Nephron (organoid): Measurements from ENCODE around the gene TMEM250.

Experiments
- H3K27ac Mint-ChIP-seq, 3 experiments: 2 replicates each; pipeline ENCODE4 v1.8.0; 2020; ENCODE audit warnings: mixed read lengths in 3 of 3, mild to moderate bottlenecking in 2 of 3, moderate library complexity in 1 of 3
- H3K27me3 Mint-ChIP-seq: 2 replicates; pipeline ENCODE4 v1.8.0; 2021; ENCODE audit warnings: low read depth, mild to moderate bottlenecking, moderate library complexity, mixed read lengths
- H3K36me3 Mint-ChIP-seq: 2 replicates; pipeline ENCODE4 v1.8.0; 2020; ENCODE audit warnings: low read depth, mixed read lengths
- H3K4me1 Mint-ChIP-seq: 2 replicates; pipeline ENCODE4 v1.8.0; 2020; ENCODE audit warnings: mixed read lengths
- H3K4me3 Mint-ChIP-seq, 3 experiments: 2 replicates each; pipeline ENCODE4 v1.8.0; 2020; ENCODE audit warnings: mild to moderate bottlenecking in 3 of 3, mixed read lengths in 3 of 3, moderate library complexity in 2 of 3
- H3K9me3 Mint-ChIP-seq: 2 replicates; pipeline ENCODE4 v1.8.0; 2020; ENCODE audit warnings: mixed read lengths
- CTCF ChIP-seq, 3 experiments: fragments of 200-600 bp; sonication (generic); IDR thresholded peaks; one replicate each; pipeline ENCODE4 v1.5.0; 2021; ENCODE audit warnings: antibody characterized with exemption in 3 of 3; ENCODE audit not compliant: unreplicated experiment in 3 of 3

TMEM250 gene

GRCh38 chr9:136141682-136142413 is 23.2 kb upstream of the TMEM250 start:
- H3K36me3 Mint-ChIP-seq: no peaks in the 10 kb centered on the region
- H3K9me3 Mint-ChIP-seq: no peaks in the 10 kb centered on the region
- H3K4me3 Mint-ChIP-seq: no peak overlapping the region
- peaks cover 8% of the 10 kb centered on the region for H3K4me1 Mint-ChIP-seq
- peaks cover 27% of the 10 kb centered on the region for H3K27me3 Mint-ChIP-seq
- TF ChIP-seq CTCF (IDR thresholded peaks at IDR 0.05; ENCODE audit: unreplicated experiment in 3 of 3): no peak
- no peak overlapping the region for H3K27ac Mint-ChIP-seq

- peaks cover 29% of the 10 kb centered on the region for H3K27me3 Mint-ChIP-seq
- no peak for TF ChIP-seq CTCF (IDR thresholded peaks at IDR 0.05; ENCODE audit: unreplicated experiment in 3 of 3)
- H3K27ac Mint-ChIP-seq: peak overlapping the region in 2 of 3 experiments; percentile 86 to 94
- peaks cover 8% of the 10 kb centered on the region for H3K4me1 Mint-ChIP-seq
- H3K4me3 Mint-ChIP-seq: peak overlapping the region in 1 of 3 experiments; percentile 41
- H3K36me3 Mint-ChIP-seq: no peaks in the 10 kb centered on the region
- no peaks in the 10 kb centered on the region for H3K9me3 Mint-ChIP-seq
Observed at GRCh38 chr9:136140966-136141365, 22.3 kb upstream of the TMEM250 start.

GRCh38 chr9:136140046-136140445 is 21.4 kb upstream of the TMEM250 start:
- peaks cover 8% of the 10 kb centered on the region for H3K4me1 Mint-ChIP-seq
- no peaks in the 10 kb centered on the region for H3K9me3 Mint-ChIP-seq
- peaks cover 35% of the 10 kb centered on the region for H3K27me3 Mint-ChIP-seq
- no peak overlapping the region for H3K4me3 Mint-ChIP-seq
- H3K27ac Mint-ChIP-seq: no peak overlapping the region
- no peaks in the 10 kb centered on the region for H3K36me3 Mint-ChIP-seq
- TF ChIP-seq CTCF (IDR thresholded peaks at IDR 0.05; ENCODE audit: unreplicated experiment in 3 of 3): no peak

- Mint-ChIP-seq H3K4me3 (no peak overlapping the region), H3K9me3 (no peaks in the 10 kb centered on the region), H3K27me3 (peaks cover 47% of the 10 kb centered on the region), H3K4me1 (peaks cover 8% of the 10 kb centered on the region), H3K36me3 (no peaks in the 10 kb centered on the region), H3K27ac (peak overlapping the region in 1 of 3 experiments; percentile 63)
- peak; percentile 19 to 45 (median 24) for TF ChIP-seq CTCF (IDR thresholded peaks at IDR 0.05; ENCODE audit: unreplicated experiment in 3 of 3)
Observed at GRCh38 chr9:136138566-136138965, 19.9 kb upstream of the TMEM250 start.

- Mint-ChIP-seq H3K36me3 (no peaks in the 10 kb centered on the region), H3K27ac (no peak overlapping the region), H3K27me3 (peaks cover 51% of the 10 kb centered on the region), H3K9me3 (no peaks in the 10 kb centered on the region), H3K4me3 (no peak overlapping the region), H3K4me1 (peaks cover 8% of the 10 kb centered on the region)
- no peak for TF ChIP-seq CTCF (IDR thresholded peaks at IDR 0.05; ENCODE audit: unreplicated experiment in 3 of 3)
Observed at GRCh38 chr9:136137321-136138265, 18.9 kb upstream of the TMEM250 start.
